ENCODE measurements around the gene SFXN3.
"Not testable (repeated sequence)": the region's sequence is repeated elsewhere in the genome, so short reads cannot be mapped to it uniquely, and the experiment has no call there.

- not testable (repeated sequence) for TF ChIP-seq CTCF, POLR2A (IDR thresholded peaks at IDR 0.05)
These were observed 3.4 kb downstream of the SFXN3 start for GRCh38 chr10:101034404-101034803.

Measured in heart left ventricle (tissue), 13 donors.